Fibroblast of skin of left biceps (primary cell): ENCODE data around the gene RHCE.
"Not testable (repeated sequence)": the region's sequence is repeated elsewhere in the genome, so short reads cannot be mapped to it uniquely, and the experiment has no call there.

Experiments
- DNase-seq, 2 experiments: peaks; one replicate each; pipeline ENCODE4 v3.0.0-alpha.2; 2013; ENCODE audit warnings: low read depth in 2 of 2

The RHCE gene

GRCh38 chr1:25432749-25433388 lies 12.2 kb upstream of the RHCE start:
- DNase-seq = no peak

DNA sequence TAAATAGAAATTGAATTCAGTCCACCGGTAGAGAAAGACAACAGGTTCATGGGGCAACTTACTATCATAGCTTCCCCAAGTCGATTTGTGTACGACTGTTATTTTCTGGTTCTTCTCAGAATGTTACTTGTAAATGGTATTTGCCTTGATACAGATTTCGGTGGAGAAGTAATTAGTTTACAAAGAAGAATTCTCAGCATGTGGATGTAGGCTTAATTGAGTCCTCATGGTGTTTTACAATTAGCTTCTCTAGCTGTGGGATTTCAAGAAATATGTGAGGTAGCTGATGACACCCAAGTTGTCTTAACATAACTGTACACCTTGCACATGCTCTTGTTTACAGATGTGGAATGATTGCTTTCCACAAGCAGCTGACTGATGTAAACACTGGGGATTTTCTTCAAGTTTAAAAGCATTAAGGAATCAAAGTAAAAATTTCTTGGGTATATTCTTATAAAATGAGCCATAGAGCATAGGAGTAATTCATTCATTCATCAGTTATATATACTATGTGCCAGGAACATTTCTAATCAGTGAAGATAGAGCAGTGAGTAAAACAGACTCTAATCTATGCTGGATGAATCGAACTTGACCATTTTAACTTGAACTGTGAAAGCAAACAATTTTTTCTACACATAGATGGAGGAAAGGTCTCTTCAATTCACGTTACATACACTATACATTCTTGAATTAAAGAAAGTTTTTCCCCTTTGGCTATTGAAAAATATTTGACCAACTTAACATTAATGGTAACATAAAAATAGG lies 11.5 kb upstream of the RHCE start:
- DNase-seq = no peak

- no peak for DNase-seq
Observed at GRCh38 chr1:25430967-25431881, 10.6 kb upstream of the RHCE start.

DNA sequence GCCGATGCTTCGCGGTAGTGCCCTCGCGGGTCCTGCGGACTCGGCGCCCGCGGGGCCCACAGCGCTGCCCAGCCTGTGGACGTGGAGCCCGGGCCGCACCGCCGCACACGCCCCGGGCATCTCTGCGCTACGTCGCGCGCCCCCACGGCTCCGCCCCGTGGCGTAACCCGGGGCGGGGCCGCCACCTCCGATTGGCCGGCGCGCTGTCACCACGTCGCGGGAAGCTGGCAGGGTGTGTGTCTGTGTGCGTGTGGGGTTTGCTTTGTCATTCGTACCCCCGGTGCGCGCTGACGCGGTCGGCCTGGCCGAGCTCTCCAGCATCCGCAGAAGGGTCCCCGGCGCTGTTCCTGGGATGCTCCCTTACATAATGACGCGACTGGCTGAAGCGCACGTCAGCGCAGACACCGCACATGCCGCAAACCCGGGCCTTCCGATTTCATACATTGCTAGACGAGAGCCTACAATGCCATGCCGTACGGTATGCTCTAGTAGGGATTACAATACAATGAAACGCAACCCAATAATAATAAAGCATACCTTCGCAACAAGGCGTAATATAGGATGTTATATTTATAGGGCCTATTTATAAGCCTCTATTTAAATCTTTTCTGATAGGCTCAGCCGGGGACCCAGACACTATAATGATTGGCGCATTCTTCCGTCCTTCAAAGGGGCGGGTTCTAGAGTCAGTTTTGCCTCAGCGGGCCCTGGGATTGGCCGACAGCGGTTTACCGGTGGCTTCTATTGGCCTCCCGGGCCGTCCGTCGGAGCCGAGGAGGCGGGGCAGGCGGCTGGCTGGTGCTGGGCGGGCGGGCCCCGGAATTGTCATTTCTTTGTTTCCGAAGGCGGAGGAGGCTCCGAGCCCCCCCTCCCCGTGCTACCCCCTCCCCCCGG lies 9.7 kb upstream of the RHCE start, which contains the start of gene MACO1:
Gene MACO1, plus strand, starts transcription at position 825 of the 894 bp plus-strand sequence. CDS start 202 bp downstream, outside the sequence.
- DNase-seq = peak; percentile 89 to 90

DNA sequence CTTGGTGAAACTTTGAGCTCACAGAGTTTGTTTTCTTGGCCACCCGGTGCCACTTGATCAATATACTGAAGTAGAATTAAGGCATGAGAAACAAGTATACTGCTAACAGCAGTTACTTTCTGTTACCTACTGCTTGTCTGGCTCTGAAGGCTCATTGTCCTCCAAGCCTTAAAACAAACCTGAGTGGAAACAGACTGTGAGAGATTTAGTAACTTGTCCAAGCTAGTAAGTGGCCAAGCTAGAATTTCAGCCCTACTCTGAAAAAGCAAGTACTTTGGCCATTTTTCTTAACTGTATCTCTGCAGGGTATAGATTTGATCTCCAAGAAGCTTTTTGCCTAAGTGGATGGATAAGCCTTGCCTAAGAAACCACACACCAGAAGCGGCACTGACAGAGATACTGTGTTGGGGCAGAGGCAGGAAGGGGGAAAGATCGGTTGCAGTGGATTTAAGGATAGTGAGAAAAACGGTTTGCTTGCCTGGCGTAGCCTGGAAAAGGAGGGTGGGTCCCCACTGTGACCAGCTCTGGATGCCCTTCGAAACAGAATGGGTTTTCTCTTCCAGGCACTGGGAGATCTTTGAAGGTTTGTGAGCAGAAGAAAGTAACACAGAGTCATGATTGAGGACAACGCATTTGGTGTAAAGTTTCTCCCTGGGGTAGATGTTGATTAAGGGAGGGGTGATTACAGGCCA lies 8.0 kb upstream of the RHCE start:
- no peak for DNase-seq

- no peak for DNase-seq
Observed at GRCh38 chr1:25427696-25428095, 7.1 kb upstream of the RHCE start.

GRCh38 chr1:25425098-25426085 lies 4.8 kb upstream of the RHCE start:
- DNase-seq = no peak

GRCh38 chr1:25423206-25423605 lies 2.6 kb upstream of the RHCE start:
- DNase-seq = not testable (repeated sequence)

DNA sequence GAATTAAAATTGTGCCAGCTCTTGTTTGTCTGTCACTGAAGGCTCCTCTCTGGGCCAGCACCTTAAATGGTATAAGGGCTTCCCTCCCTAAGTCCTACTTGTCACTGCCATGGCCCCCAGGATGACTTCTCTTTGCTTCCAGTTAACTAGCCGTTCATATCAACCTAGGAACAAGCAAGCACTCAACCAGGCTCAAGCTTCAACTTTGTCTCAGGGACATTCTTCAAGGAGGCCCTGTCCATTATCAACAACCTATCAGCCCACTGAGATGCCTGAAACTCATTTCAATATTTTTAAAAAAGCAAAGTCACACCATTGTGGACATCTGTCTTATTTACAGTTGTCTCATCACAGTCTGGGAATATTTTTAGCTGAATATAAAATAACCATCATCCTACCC lies 1.3 kb downstream of the RHCE start:
- DNase-seq = not testable (repeated sequence)

- not testable (repeated sequence) for DNase-seq
Observed at GRCh38 chr1:25417280-25417679, 3.3 kb downstream of the RHCE start.

DNA sequence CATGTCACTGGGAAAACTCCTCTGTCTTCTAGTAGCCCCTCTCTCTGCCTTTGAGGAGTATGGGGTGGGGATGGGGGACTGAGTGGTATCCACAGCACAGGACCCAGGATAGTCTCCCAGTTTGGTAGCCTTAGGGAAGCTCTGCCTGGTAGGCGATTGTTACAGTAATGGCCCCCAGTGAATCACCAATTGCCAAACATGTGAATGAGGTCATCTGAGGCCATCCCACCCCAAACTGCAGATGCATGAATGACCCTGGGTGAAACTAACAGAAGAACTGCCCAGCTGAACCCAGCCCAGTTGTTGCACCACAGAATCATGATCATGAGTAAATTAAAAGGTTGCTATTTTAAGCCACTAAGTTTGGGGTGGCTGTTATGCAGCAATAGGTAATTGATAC lies 6.0 kb downstream of the RHCE start:
- DNase-seq = not testable (repeated sequence)

GRCh38 chr1:25414157-25414556 lies 6.5 kb downstream of the RHCE start:
- not testable (repeated sequence) for DNase-seq

GRCh38 chr1:25412872-25413623 lies 7.6 kb downstream of the RHCE start:
- not testable (repeated sequence) for DNase-seq

GRCh38 chr1:25409641-25410427 lies 10.8 kb downstream of the RHCE start:
- DNase-seq = not testable (repeated sequence)

DNA sequence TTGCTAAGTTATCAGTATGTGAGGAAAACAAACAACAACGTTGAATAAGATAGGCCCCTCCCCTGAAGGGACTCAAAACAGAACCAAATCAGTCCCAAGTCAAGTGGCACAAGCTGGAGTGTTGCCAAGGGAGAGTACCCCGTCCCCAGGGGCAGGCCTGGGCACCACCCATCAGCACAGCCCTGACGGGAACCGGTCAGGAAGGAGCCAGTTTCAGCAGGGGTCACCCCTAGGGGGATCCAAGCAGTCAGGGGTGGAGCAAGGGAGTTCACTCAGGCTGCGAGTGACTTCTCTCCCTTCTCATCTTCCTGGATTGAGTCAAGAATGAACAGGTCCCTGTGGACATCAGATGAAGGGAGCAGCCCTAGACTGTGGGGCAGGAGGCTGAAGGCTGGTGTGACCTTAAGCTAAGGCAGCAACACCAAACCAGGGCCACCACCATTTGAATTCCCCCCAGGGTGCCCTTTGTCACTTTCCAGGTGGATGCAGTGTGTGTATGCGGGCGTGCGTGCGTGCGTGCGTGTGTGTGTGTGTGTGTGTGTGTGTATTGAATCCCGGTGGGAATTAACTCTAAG lies 14.8 kb downstream of the RHCE start:
- DNase-seq = not testable (repeated sequence)

DNA sequence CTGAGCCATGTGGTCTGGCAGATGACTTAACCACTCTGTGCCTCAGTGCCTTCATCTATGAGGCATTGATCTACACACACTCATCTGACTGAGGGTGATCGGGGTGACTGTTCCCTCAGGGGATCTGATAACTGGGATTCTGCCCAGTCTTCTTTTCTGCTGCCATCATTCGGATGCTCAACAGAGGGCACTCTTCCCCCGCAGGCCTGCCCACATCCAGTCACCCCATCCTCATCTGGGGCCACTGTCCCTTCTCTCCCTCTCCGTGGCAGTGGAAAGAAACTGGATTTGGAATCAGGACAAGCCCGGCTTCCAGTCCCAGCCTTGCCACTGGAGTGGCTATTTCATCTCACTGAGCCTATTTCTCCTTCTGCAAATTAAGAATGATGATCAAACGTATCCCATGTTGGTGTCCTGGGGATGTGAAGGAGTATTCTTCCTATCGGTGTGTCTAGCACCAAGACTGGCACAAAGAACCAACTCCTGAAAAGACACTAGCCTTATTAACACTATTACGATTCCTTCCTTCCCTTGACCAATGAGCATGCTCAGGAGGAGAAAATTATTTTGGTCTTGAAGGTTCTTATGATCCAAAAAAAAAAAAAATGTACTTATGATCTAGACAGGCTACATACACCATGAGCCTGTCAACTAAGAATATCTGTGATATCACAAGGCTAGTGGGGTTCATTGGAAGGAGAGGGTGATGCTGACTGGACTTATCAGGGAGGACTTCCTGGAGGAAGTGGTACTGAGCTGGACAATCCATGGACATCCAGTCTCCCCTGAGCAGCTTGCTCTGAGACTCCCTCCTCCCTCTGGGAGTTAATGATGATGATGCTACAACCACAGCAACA lies 17.4 kb downstream of the RHCE start:
- not testable (repeated sequence) for DNase-seq
